Activated naive CD8-positive, alpha-beta T cell treated with anti-CD3 and anti-CD28 coated beads, Interleukin-2, amount 50 U/mL, for 24 hours (primary cell): ENCODE data around the gene PHF24.
"Not testable (repeated sequence)": the region's sequence is repeated elsewhere in the genome, so short reads cannot be mapped to it uniquely, and the experiment has no call there.

Source experiments
- ATAC-seq: fragments of 150-1000 bp; cut with Tn5 transposase; one replicate; pipeline ENCODE4 v1.10.0; 2021
- DNase-seq: peaks from one replicate; pipeline ENCODE4 v3.0.0; 2021
- H3K27ac Mint-ChIP-seq: one replicate; pipeline ENCODE4 v1.8.0; 2021; ENCODE audit warnings: mild to moderate bottlenecking, mixed read lengths
- H3K27me3 Mint-ChIP-seq: one replicate; pipeline ENCODE4 v1.8.0; 2021; ENCODE audit warnings: mixed read lengths
- H3K36me3 Mint-ChIP-seq: one replicate; pipeline ENCODE4 v1.8.0; 2021; ENCODE audit warnings: low read depth, mixed read lengths
- H3K4me1 Mint-ChIP-seq: one replicate; pipeline ENCODE4 v1.8.0; 2021; ENCODE audit warnings: mixed read lengths
- H3K4me3 Mint-ChIP-seq: one replicate; pipeline ENCODE4 v1.8.0; 2021; ENCODE audit warnings: mild to moderate bottlenecking, moderate library complexity, mixed read lengths
- H3K9me3 Mint-ChIP-seq: one replicate; pipeline ENCODE4 v1.8.0; 2021; ENCODE audit warnings: mixed read lengths

PHF24 gene

GRCh38 chr9:34957492-34958410 is at the start of gene PHF24:
Gene PHF24 (plus strand): TSS chr9:34958285. CDS start chr9:34971299, 13,014 bp downstream.
- Mint-ChIP-seq H3K36me3 (no peaks in the 10 kb centered on the region), H3K4me3 (peak within 1 kb of the TSS; percentile 50), H3K9me3 (no peaks in the 10 kb centered on the region), H3K27ac (no peak within 1 kb of the TSS), H3K27me3 (peaks cover 69% of the 10 kb centered on the region), H3K4me1 (peaks cover 28% of the 10 kb centered on the region)
- ATAC-seq (peak; percentile 26), DNase-seq (peak; percentile 26)

GRCh38 chr9:34927061-34927460 is 31.0 kb upstream of the PHF24 start:
- H3K27ac Mint-ChIP-seq = no peak overlapping the region
- H3K27me3 Mint-ChIP-seq = peaks cover 20% of the 10 kb centered on the region
- peaks cover 15% of the 10 kb centered on the region for H3K4me1 Mint-ChIP-seq
- H3K36me3 Mint-ChIP-seq = peaks cover 4% of the 10 kb centered on the region
- DNase-seq (no peak), ATAC-seq (no peak)
- H3K4me3 Mint-ChIP-seq = no peak overlapping the region
- H3K9me3 Mint-ChIP-seq = peaks cover 16% of the 10 kb centered on the region

GRCh38 chr9:34928921-34929320 is 29.2 kb upstream of the PHF24 start:
- no peak overlapping the region for H3K27ac Mint-ChIP-seq

GRCh38 chr9:34929506-34930102 is 28.5 kb upstream of the PHF24 start:
- peaks cover 29% of the 10 kb centered on the region for H3K27me3 Mint-ChIP-seq
- ATAC-seq (peak; percentile 50), DNase-seq (peak; percentile 36)
- peak overlapping the region; percentile 34 for H3K27ac Mint-ChIP-seq
- peaks cover 15% of the 10 kb centered on the region for H3K4me1 Mint-ChIP-seq
- H3K9me3 Mint-ChIP-seq = peaks cover 13% of the 10 kb centered on the region
- no peak overlapping the region for H3K4me3 Mint-ChIP-seq
- peaks cover 4% of the 10 kb centered on the region for H3K36me3 Mint-ChIP-seq

More at GRCh38 chr9:34928921-34929320, 29.2 kb upstream of the PHF24 start:
- Mint-ChIP-seq H3K9me3 (peaks cover 16% of the 10 kb centered on the region), H3K36me3 (peaks cover 4% of the 10 kb centered on the region), H3K4me1 (peaks cover 15% of the 10 kb centered on the region), H3K4me3 (no peak overlapping the region), H3K27me3 (peaks cover 26% of the 10 kb centered on the region)
- ATAC-seq (peak; percentile 86), DNase-seq (peak; percentile 12)

GRCh38 chr9:34939989-34940388 is 18.1 kb upstream of the PHF24 start:
- H3K4me3 Mint-ChIP-seq, H3K4me1 Mint-ChIP-seq, H3K27ac Mint-ChIP-seq, DNase-seq, H3K9me3 Mint-ChIP-seq, H3K36me3 Mint-ChIP-seq, ATAC-seq: not testable (repeated sequence)
- peaks cover 12% of the 10 kb centered on the region for H3K27me3 Mint-ChIP-seq

GRCh38 chr9:34948451-34948850 is 9.6 kb upstream of the PHF24 start:
- no peak for ATAC-seq
- no peak overlapping the region for H3K27ac Mint-ChIP-seq

GRCh38 chr9:34954225-34954624 is 3.9 kb upstream of the PHF24 start:
- H3K36me3 Mint-ChIP-seq = no peaks in the 10 kb centered on the region
- ATAC-seq = no peak
- H3K4me1 Mint-ChIP-seq = peaks cover 7% of the 10 kb centered on the region
- H3K27ac Mint-ChIP-seq = no peak overlapping the region
- no peak for DNase-seq
- no peak overlapping the region for H3K4me3 Mint-ChIP-seq
- no peaks in the 10 kb centered on the region for H3K9me3 Mint-ChIP-seq
- H3K27me3 Mint-ChIP-seq = peaks cover 62% of the 10 kb centered on the region

More at GRCh38 chr9:34948451-34948850, 9.6 kb upstream of the PHF24 start:
- Mint-ChIP-seq H3K27me3 (peaks cover 30% of the 10 kb centered on the region), H3K4me3 (no peak overlapping the region), H3K36me3 (no peaks in the 10 kb centered on the region), H3K9me3 (no peaks in the 10 kb centered on the region), H3K4me1 (no peaks in the 10 kb centered on the region)
- no peak for DNase-seq

GRCh38 chr9:34956066-34956465 is 2.0 kb upstream of the PHF24 start:
- not testable (repeated sequence) for H3K27ac Mint-ChIP-seq, H3K36me3 Mint-ChIP-seq, H3K4me3 Mint-ChIP-seq, H3K9me3 Mint-ChIP-seq, DNase-seq, ATAC-seq
- Mint-ChIP-seq H3K4me1 (peaks cover 12% of the 10 kb centered on the region), H3K27me3 (peaks cover 70% of the 10 kb centered on the region)

GRCh38 chr9:34956648-34957047 is 1.4 kb upstream of the PHF24 start:
- DNase-seq (no peak), ATAC-seq (no peak)
- Mint-ChIP-seq H3K27me3 (peaks cover 73% of the 10 kb centered on the region), H3K36me3 (no peaks in the 10 kb centered on the region), H3K9me3 (no peaks in the 10 kb centered on the region), H3K4me1 (peaks cover 17% of the 10 kb centered on the region), H3K27ac (no peak overlapping the region), H3K4me3 (peak overlapping the region; percentile 50)

- Mint-ChIP-seq H3K27ac (no peak overlapping the region), H3K36me3 (no peaks in the 10 kb centered on the region), H3K27me3 (peaks cover 70% of the 10 kb centered on the region), H3K4me3 (peak overlapping the region; percentile 21), H3K4me1 (peaks cover 31% of the 10 kb centered on the region), H3K9me3 (no peaks in the 10 kb centered on the region)
- no peak for ATAC-seq
- no peak for DNase-seq
These were observed 412 bp downstream of the PHF24 start for GRCh38 chr9:34958411-34958982.

GRCh38 chr9:34959461-34959860 is 1.4 kb downstream of the PHF24 start:
- Mint-ChIP-seq H3K4me3 (no peak overlapping the region), H3K27me3 (peaks cover 69% of the 10 kb centered on the region)

GRCh38 chr9:34961574-34962490 is 3.7 kb downstream of the PHF24 start:
- Mint-ChIP-seq H3K27me3 (peaks cover 71% of the 10 kb centered on the region), H3K4me3 (no peak overlapping the region)
- peak; percentile 86 for ATAC-seq

More at GRCh38 chr9:34959461-34959860, 1.4 kb downstream of the PHF24 start:
- Mint-ChIP-seq H3K9me3 (no peaks in the 10 kb centered on the region), H3K27ac (no peak overlapping the region), H3K4me1 (peaks cover 31% of the 10 kb centered on the region), H3K36me3 (no peaks in the 10 kb centered on the region)
- ATAC-seq = no peak
- no peak for DNase-seq

GRCh38 chr9:34962546-34962945 is 4.5 kb downstream of the PHF24 start:
- no peak for ATAC-seq
- H3K27me3 Mint-ChIP-seq = peaks cover 72% of the 10 kb centered on the region
- no peak overlapping the region for H3K27ac Mint-ChIP-seq
- no peaks in the 10 kb centered on the region for H3K36me3 Mint-ChIP-seq
- peaks cover 24% of the 10 kb centered on the region for H3K4me1 Mint-ChIP-seq
- DNase-seq = no peak
- H3K9me3 Mint-ChIP-seq = no peaks in the 10 kb centered on the region
- H3K4me3 Mint-ChIP-seq = no peak overlapping the region

More at GRCh38 chr9:34961574-34962490, 3.7 kb downstream of the PHF24 start:
- Mint-ChIP-seq H3K4me1 (peaks cover 28% of the 10 kb centered on the region), H3K36me3 (no peaks in the 10 kb centered on the region), H3K9me3 (no peaks in the 10 kb centered on the region), H3K27ac (peak overlapping the region; percentile 16)
- no peak for DNase-seq

GRCh38 chr9:34963552-34963951 is 5.5 kb downstream of the PHF24 start:
- DNase-seq = no peak
- Mint-ChIP-seq H3K27me3 (peaks cover 78% of the 10 kb centered on the region), H3K4me1 (peaks cover 24% of the 10 kb centered on the region), H3K4me3 (no peak overlapping the region), H3K9me3 (no peaks in the 10 kb centered on the region), H3K36me3 (no peaks in the 10 kb centered on the region), H3K27ac (no peak overlapping the region)
- ATAC-seq = no peak
